OCI-M2 (cell line): ENCODE measurements around the gene UBE2L3.
"Not testable (repeated sequence)": the region's sequence is repeated elsewhere in the genome, so short reads cannot be mapped to it uniquely, and the experiment has no call there.

Experiments used
- DNase-seq: peaks from one replicate; lab custom pipeline; 2025; ENCODE audit not compliant: unreplicated experiment; lab: John Stamatoyannopoulos, UW

UBE2L3 gene

GRCh38 chr22:21599053-21599893 is 31.8 kb downstream of the UBE2L3 start:
- no peak for DNase-seq

- DNase-seq = no peak
Measured at GRCh38 chr22:21602579-21602978, 35.1 kb downstream of the UBE2L3 start.

GRCh38 chr22:21603973-21604372 is 36.5 kb downstream of the UBE2L3 start:
- no peak for DNase-seq

- no peak for DNase-seq
Measured at GRCh38 chr22:21605887-21606564, 38.5 kb downstream of the UBE2L3 start.

- DNase-seq = no peak
Measured at GRCh38 chr22:21606775-21607174, 39.3 kb downstream of the UBE2L3 start.

- not testable (repeated sequence) for DNase-seq
Measured at GRCh38 chr22:21609556-21610157, 42.1 kb downstream of the UBE2L3 start.

- no peak for DNase-seq
Measured at GRCh38 chr22:21611210-21611977, 43.9 kb downstream of the UBE2L3 start.

GRCh38 chr22:21612858-21613257 is 45.3 kb downstream of the UBE2L3 start:
- DNase-seq = no peak

- no peak for DNase-seq
Measured at GRCh38 chr22:21613553-21614233, 46.2 kb downstream of the UBE2L3 start.

- no peak for DNase-seq
Measured at GRCh38 chr22:21615731-21616130, 48.2 kb downstream of the UBE2L3 start.

GRCh38 chr22:21617337-21617736 is 49.8 kb downstream of the UBE2L3 start:
- DNase-seq = not testable (repeated sequence)

GRCh38 chr22:21621025-21621424 is 53.5 kb downstream of the UBE2L3 start:
- DNase-seq = no peak

- no peak for DNase-seq
Measured at GRCh38 chr22:21622011-21622918, 54.8 kb downstream of the UBE2L3 start.

- no peak for DNase-seq
Measured at GRCh38 chr22:21622919-21623647, 55.6 kb downstream of the UBE2L3 start.

GRCh38 chr22:21623648-21623970 is 56.1 kb downstream of the UBE2L3 start:
- DNase-seq = no peak

GRCh38 chr22:21624120-21624879 is 56.8 kb downstream of the UBE2L3 start:
- no peak for DNase-seq

- DNase-seq = no peak
Measured at GRCh38 chr22:21624880-21625791, 57.6 kb downstream of the UBE2L3 start.
